HG02884 (cell line): ENCODE results near the gene APOC3.
"Not testable (repeated sequence)": the region's sequence is repeated elsewhere in the genome, so short reads cannot be mapped to it uniquely, and the experiment has no call there.

Source experiments
- ATAC-seq: cut with Tn5 transposase; IDR thresholded peaks from one replicate; pipeline ENCODE4 v1.9.1; 2021; ENCODE audit warnings: mild to moderate bottlenecking, moderate library complexity; ENCODE audit not compliant: unreplicated experiment

The APOC3 gene

GRCh38 chr11:116828632-116829524, 829 bp upstream of the APOC3 start:
- no peak for ATAC-seq

GRCh38 chr11:116830184-116830912, 641 bp downstream of the APOC3 start:
- ATAC-seq: no peak

DNA sequence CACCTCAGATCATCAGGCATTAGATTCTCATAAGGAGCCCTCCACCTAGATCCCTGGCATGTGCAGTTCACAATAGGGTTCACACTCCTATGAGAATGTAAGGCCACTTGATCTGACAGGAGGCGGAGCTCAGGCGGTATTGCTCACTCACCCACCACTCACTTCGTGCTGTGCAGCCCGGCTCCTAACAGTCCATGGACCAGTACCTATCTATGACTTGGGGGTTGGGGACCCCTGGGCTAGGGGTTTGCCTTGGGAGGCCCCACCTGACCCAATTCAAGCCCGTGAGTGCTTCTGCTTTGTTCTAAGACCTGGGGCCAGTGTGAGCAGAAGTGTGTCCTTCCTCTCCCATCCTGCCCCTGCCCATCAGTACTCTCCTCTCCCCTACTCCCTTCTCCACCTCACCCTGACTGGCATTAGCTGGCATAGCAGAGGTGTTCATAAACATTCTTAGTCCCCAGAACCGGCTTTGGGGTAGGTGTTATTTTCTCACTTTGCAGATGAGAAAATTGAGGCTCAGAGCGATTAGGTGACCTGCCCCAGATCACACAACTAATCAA, 2.2 kb downstream of the APOC3 start:
- no peak for ATAC-seq

DNA sequence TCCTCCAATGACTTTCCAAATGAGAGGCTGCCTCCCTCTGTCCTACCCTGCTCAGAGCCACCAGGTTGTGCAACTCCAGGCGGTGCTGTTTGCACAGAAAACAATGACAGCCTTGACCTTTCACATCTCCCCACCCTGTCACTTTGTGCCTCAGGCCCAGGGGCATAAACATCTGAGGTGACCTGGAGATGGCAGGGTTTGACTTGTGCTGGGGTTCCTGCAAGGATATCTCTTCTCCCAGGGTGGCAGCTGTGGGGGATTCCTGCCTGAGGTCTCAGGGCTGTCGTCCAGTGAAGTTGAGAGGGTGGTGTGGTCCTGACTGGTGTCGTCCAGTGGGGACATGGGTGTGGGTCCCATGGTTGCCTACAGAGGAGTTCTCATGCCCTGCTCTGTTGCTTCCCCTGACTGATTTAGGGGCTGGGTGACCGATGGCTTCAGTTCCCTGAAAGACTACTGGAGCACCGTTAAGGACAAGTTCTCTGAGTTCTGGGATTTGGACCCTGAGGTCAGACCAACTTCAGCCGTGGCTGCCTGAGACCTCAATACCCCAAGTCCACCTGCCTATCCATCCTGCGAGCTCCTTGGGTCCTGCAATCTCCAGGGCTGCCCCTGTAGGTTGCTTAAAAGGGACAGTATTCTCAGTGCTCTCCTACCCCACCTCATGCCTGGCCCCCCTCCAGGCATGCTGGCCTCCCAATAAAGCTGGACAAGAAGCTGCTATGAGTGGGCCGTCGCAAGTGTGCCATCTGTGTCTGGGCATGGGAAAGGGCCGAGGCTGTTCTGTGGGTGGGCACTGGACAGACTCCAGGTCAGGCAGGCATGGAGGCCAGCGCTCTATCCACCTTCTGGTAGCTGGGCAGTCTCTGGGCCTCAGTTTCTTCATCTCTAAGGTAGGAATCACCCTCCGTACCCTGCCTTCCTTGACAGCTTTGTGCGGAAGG, 2.9 kb downstream of the APOC3 start:
- no peak for ATAC-seq

GRCh38 chr11:116833491-116833815, 3.7 kb downstream of the APOC3 start:
- no peak for ATAC-seq

GRCh38 chr11:116833816-116834534, 4.3 kb downstream of the APOC3 start:
- ATAC-seq: no peak

- ATAC-seq: not testable (repeated sequence)
Measured at GRCh38 chr11:116834535-116835041, 4.9 kb downstream of the APOC3 start.

GRCh38 chr11:116835042-116835772, 5.5 kb downstream of the APOC3 start:
- no peak for ATAC-seq

DNA sequence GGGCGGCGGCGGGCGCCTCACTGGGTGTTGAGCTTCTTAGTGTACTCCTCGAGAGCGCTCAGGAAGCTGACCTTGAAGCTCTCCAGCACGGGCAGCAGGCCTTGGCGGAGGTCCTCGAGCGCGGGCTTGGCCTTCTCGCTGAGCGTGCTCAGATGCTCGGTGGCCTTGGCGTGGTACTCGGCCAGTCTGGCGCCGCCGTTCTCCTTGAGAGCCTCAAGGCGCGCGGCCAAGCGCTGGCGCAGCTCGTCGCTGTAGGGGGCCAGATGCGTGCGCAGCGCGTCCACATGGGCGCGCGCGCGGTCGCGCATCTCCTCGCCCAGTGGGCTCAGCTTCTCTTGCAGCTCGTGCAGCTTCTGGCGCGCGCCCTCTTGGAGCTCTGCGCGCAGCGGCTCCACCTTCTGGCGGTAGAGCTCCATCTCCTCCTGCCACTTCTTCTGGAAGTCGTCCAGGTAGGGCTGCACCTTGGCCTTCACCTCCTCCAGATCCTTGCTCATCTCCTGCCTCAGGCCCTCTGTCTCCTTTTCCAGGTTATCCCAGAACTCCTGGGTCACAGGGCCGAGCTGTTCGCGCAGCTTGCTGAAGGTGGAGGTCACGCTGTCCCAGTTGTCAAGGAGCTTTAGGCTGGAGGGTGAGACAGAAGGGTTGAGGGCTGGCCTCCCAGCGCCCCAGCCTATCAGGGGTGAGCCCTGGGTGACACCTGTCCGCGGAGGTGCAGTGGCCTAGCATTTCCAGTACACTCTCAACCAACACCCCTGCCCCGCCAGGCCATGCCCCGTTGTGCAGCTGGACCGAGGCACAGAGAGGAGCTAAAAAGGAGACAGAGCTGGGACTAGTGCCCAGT, 6.3 kb downstream of the APOC3 start:
- ATAC-seq: peak; percentile 70

- ATAC-seq: no peak
Measured at GRCh38 chr11:116836632-116836991, 6.9 kb downstream of the APOC3 start.

- no peak for ATAC-seq
Measured at GRCh38 chr11:116837231-116838091, 7.8 kb downstream of the APOC3 start, which contains the start of gene APOA1. APOA1 (minus strand) TSS chr11:116837622; CDS start chr11:116837387, 235 bp downstream.

- no peak for ATAC-seq
Measured at GRCh38 chr11:116838321-116839084, 8.8 kb downstream of the APOC3 start.

GRCh38 chr11:116840224-116840745, 10.6 kb downstream of the APOC3 start:
- ATAC-seq: no peak

DNA sequence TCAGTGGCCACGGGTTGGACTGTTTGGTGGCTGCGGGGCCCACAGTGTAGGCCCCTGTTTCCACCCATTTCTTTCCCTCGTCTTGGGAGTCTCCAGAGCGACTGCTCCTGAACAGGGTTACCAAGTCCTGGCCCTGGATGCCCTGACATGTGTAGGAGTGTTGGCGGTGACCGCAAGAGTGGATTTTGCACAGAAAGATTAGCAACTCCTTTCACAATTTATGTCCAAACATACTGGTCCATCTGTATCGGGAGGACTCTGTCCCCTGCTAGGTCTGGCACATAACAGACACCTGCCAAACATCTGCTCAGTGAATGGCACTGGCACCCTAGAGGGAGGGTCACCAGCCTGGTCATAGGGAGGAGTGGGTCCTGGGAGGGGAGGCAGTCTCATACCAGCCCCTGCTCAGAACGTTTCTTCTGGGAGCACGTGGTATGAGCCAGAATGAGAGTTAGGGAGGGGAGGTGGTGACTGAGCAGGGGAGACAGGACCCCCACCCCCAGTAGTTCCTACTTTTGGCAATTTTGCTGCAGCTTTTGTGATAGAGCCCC, 11.1 kb downstream of the APOC3 start:
- ATAC-seq: no peak

DNA sequence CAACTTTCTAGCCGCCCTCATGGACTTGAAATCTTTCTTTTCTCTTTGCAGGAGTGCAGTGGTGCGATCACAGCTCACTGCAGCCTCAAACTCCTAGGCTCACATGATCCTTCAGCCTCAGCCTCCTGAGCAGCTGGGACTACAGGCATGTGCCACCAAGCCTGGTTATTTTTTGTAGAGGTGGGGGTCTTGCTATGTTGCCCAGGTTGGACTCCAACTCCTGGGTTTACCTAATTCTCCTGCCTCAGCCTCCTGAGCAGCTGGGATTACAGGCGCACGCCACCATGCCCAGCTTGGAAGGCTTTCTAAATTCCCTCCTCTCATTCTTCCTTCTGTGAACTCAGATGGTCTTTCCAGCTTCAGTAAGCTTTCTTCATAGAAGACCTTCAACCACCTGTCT, 12.4 kb downstream of the APOC3 start:
- ATAC-seq: no peak

GRCh38 chr11:116842909-116843308, 13.2 kb downstream of the APOC3 start:
- no peak for ATAC-seq
